Stimulated activated CD4-positive, alpha-beta T cell treated with anti-CD3 and anti-CD28 coated beads, Interleukin-15, amount 100 ng/mL, for 48 hours (primary cell): ENCODE measurements around the gene SLC7A14.

ENCODE experiments used
- DNase-seq, 2 donors: peaks; one replicate each; pipeline ENCODE4 v3.0.0-alpha.2; 2020; ENCODE audit warnings: low read depth in 2 of 2

The SLC7A14 gene

DNA sequence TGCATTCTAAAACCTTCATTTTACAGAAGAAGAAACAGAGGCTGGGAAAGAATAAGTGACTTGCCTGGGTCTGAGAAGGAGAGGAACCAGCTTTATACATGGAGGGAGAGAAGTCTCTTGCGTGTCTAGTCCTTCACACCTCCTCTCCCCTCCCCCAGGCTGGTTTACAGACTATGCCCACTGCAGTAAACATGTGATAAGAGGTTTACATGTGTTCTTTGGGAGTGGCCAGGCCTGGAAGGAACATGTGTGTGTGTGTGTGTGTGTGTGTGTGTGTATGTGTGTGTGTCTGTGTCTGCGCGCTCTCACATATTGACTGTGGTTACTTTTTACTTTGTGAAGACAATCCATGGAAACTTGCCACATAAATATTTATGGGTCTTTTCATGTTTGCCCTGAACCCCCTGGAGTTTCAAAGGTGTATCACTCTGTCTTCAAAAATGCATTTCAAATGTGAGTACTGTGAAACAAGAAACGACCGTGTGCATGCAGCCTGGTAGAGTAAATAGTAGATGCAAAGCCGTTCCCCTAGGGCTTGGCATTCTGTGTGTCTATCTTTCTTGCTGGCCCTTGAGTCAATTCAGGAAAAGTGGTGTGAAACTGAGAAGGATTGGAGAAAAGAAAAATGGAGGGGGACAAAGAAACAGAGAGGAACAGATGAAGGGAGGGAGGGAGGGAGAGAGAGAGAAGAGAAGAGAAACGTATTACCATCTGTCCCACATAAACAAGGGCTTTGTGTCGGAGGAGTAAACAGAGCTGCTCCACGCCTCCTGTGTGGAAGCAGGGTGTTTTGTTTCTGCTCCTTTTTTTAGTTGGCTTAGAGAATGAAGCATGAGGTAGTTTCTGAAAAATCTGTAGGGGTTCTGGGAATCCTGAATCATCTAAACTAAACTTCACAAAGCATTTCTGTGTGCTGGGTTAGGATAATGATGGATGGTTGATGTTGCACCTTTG is 115.5 kb downstream of the SLC7A14 start:
- no peak for DNase-seq

DNA sequence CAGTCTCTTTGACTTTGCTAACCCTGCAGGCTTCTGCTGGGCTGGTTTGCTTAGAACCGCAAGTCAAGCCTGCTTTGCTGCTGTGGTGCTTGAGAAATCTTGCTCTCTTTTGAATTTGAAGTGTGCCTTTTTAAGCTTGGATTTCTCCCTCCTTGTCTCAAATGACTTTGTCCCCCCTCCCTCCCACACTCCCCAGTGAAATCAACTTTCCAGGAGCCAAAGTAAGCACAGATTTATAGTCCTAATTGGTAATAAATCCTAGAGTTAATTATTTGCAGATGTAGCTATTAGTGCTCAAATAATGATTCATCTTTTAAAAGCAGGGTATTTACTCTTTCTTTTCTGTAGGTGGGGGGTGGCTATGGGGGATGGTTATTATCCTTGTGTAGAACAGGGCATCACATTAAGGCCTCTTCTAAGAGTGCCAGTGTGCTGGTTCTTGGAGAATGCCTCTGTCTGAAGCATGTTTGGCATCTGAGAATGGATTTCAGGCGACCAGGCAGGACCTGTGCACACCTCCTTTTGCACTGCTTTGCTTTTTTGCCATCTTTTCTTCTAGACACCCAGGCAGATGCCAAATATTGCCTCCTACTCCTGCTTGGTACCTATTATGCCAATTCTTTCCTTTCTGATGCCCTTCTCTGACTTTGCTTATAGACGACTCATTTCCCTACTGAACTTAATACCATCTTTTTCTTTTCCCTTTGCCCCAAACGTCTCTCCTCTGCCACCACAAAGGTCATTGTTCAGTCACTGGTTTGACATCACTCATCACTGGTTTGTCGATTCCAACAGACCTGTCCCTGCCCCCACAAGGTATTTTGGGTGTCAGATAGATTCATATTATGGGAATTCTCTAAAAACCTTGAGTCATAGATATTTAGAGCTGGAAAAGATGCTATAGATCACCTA is 116.5 kb downstream of the SLC7A14 start:
- no peak for DNase-seq

DNA sequence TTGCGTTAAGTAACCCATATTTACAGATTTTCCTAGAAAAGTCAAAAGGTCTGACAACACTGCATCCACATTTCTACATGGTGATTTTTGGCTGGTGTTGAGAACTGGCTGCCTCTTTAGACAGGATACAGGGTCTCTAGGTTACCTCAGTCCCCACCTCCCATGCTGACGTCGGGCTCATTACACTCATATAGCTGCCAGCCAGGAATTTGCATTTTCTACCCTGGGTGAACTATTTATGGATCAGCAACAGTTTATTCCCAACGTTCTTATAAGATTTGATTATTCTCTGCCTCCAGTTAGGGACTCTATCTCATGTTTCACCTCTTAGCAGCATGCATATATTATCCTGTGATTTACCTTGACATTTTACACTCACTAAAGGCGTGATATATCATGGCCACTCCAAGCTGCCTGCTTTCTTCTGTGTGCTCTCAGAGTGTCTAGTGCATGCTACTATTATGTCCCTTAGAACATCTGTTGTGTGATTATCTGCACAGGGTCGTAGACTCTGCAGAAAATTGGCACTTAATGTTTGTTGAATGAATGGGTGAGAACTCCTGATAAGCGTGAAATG is 118.2 kb downstream of the SLC7A14 start:
- DNase-seq: no peak

DNA sequence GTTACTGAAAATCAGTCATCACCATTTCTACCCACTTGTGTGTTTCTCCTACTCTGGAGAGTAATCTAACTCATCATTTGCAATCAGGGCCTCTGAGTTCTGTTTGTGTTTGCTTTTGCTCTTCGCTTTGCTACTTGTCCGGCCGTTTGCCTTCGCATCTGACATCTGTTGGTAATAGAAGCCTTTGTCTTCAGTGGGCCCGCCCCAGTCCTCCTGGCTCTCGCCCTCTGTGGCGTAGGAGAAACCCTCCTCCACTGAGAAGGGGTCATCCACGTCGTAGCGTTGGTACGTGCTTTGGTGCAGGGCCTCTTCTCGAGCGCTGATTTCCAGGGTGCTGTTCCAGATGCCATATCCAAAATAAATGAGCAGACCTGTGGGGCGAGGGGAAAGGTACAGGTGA is 118.9 kb downstream of the SLC7A14 start:
- DNase-seq: no peak

DNA sequence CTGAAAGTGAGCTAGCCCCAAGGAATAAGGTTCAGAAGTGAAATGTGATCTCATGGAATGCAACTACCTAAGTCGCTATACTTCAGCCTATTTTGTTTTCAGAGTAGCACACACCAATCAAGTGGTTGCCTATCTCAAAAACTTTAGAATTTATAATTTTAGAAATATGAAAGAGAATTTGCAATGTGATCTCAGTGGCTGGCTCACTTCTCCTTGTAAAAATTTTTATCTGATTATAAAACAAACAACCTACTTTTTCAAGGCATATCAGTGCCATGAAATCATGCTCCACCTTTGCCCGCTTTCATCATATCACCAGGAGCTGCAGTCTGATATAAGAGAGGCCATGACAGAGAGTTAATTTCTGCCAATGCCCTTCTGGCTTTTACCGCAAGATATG is 119.9 kb downstream of the SLC7A14 start:
- no peak for DNase-seq

DNA sequence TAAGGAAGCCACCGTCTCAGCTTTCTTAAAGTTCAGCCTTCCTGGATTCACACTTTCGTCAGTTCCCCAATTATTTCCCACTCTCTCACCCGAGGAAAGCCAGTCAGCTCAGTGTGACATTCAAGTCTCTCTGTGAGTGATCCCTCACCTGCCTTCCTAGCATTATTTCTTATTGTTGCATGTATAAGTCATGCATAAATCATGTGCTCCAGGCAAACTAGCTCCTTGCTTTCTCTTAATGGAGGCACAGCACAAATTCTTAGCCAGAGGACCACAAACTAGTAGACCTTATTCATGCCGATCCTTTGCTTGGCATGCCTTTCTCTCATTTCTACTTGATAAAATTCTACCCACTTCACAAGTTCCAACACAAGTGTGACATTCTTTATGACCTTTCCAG is 122.9 kb downstream of the SLC7A14 start:
- DNase-seq: no peak

DNA sequence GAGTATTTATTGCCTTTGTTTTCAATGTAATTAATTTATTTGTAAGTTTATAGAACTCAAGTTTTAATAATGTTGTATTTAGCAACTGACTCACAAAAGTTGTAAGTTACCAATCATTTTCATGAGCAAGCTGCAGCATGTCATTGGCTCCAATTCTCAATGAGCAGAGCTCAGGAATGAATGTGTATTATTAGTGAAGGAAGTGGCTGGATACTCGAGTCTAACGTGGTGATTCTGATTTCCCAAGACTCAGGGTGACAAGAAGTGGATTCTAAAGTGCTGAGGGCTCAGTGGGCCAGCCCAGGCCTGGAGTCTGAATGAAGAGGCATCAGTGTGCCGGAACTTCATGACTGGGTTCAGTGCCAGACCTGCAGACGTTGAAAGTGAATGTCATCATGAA is 127.6 kb downstream of the SLC7A14 start:
- DNase-seq: no peak

DNA sequence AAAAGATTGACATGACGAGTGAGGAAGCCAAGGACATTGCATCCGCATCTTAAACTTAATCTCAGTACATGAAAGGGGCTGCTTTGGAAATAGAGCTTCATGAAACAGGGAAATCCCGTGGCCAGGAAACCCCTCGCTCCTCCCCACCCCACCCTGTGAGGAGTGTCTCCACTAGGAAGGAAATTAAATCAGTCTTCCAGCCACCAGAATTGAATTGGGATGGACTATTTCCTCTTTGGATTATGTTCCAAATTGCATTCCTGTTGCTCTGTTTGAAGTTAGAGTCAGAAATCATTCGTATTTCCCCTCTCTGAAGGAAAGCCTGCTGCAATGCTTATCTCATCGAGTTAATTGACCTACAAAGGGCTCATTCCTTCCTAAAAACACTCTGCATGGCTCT is 131.4 kb downstream of the SLC7A14 start:
- no peak for DNase-seq

DNA sequence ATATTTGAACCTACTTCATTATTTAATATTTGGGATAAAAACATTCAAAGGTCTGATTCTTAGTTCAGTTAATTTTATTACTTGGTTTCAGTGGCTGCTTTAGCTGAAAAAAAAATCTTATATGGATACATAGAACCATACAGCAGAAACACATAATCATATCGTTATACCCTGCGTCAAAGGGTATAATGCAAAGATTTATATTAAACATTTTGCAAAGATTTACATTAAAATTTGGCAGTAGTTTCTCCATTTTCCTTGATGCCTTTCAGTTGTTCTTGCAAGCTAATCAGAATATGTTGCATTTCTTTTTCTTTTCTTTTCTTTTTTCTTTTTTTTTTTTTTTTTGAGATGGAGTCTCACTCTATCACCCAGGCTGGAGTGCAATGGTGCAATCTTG is 135.8 kb downstream of the SLC7A14 start:
- DNase-seq: no peak

DNA sequence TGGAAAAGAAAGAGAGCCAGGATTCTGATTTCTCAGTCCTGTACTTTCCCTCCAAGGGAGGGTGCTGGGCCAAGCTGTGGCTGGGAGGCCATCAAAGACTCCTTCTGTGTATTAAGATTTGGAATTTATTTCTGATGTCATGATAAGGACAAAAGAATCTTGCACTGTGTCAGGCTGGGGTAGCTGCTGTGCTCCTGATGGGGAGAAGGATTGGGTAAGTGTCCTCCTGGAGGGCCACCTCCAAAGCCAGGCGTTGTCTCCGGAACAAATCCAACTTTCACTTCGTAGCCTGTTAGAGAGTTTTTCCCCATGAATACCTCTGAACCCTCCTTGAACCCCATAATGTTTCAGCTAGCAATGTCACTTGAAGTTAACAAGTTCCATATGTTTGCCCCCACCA is 137.3 kb downstream of the SLC7A14 start:
- no peak for DNase-seq

DNA sequence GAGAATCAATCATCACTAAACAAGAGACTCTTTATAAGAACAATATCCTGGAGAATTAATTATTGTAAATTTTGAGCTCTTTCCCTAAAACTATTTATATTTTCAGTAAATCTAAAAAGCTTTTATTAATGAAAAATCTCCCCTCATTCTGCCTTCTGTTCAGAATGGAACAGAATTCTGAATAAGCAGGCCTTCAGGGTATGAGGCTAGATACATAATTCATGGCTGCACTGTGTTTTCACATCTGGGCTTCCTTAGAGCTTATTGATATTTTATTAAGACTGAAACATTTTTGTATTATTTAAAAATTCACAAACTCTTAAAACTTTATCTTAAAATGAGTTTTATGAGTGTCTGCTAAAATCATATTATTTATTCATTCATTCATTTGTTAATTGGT is 142.4 kb downstream of the SLC7A14 start:
- no peak for DNase-seq

DNA sequence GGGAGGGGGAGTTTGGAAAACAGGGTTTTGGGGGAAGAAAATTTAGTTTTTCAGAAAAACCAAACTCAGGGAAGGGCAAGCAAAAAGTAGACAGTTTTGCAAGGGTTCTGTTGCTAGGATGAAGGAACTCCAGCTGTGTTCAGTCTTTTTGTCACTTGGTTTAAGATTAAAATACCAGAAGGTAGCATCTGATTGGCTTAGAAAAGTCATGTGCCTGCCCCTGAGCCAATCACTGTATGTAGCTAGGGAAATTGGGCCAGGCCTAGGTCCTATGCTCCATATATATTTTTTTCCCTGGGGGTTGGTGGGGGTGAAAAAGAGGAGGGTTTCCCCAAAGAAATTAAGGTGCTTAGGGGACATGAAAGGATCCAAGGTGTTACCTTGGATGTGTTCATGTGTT is 142.9 kb downstream of the SLC7A14 start:
- DNase-seq: no peak

DNA sequence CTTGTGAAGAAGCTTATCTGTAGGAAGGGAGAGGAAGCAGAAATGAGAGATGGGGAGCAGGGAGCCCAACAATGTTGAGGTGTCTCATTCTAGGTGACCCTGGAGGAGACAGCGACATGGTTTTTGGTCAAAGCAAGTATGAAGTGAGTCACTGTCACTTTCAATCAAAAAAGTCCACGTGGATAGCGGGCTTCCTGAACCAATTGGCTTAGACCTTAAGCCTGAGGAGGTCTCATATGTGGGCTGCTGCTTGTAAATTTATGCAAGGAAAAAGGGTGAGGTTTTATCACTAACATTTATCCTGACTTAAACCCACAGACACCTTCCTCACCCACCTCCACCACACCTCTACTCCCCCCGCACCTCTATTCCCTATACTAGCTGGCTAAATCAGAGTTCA is 144.5 kb downstream of the SLC7A14 start:
- DNase-seq: no peak

DNA sequence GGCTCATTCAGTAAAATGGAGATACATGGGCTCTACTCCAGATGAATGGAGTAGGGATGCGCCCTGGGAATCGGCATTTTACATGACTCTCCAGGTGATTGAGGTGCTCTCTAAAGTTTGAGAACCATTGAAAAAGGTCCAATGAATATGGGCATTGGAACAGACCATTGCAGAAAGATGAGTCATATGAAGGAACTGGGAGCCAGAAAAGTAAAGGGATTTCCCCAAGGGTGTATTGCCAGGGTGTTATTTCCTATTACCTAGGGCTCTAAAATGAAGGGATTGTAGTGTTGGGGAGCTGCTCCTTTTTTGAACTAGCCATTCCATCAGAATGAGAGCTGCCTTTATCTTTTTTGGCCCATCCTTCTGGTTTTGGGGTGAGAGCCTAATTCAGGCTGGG is 145.5 kb downstream of the SLC7A14 start:
- DNase-seq: no peak

DNA sequence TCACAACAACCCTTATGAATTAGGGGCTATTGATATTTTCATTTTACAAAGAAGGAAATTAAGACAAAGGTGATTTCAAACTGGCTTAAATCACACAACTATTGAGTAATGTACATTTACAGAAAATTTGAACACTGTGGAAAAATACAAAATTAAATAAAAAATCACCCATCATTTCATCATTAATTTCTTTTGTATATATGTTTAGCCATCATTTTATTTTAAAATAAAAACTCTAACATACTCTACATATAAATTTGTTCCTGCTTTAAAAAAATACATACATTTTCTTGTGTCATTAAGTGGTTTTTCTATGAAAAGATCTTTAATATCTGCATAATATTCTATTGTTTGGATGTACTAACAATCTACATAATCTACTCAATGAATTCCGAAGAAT is 147.0 kb downstream of the SLC7A14 start:
- no peak for DNase-seq

DNA sequence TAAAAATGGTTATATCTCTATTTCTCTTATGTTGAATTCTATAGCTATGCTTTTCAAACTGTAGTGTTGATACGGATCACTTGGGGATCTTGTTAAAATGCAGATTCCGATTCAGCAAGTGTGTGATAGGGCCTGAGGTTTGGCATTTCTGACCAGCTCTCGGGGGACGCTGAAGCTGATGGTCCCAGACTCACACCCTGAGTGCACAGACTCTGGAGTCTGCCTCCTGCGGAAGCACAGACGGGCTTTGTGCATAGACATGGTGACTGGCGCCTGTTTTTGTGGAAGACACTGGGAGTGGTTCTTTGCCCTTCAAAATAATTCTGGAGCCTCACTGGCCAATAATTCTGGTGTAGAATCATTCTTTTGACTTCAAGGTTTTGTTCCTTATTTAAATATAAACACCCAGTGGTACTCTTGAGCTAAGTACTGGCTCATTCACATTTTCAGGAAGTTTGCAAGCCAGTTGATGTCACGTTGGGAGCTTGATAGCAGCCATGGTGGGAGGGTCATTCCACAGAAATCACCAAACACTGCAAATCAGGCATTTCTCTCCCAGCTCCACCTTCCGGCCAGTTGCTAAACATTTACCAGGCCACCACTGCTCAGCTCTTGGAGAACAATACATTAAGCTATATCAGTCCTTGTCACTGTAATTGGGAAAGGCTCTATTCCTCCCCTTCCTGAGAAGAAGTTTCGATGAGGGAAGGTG is 148.0 kb downstream of the SLC7A14 start:
- DNase-seq: no peak

DNA sequence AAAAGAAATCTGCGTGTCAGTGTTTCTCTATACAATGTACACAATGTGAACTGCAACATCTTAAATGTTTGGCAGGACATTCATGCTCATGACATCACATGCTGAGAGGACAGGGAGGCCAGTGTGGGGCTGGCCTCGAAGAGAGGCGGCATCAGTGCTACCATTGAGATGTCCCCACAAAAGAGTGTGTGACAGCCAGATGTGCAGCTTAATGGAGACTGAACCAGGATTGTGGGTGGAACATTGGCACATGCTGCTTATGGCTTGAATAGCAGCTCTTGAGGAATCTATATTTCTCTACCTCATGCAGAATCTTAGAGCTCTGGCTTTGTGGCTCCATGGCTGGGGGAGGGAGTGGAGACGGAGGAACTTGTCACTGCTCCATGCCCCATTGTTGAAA is 148.7 kb downstream of the SLC7A14 start:
- no peak for DNase-seq

DNA sequence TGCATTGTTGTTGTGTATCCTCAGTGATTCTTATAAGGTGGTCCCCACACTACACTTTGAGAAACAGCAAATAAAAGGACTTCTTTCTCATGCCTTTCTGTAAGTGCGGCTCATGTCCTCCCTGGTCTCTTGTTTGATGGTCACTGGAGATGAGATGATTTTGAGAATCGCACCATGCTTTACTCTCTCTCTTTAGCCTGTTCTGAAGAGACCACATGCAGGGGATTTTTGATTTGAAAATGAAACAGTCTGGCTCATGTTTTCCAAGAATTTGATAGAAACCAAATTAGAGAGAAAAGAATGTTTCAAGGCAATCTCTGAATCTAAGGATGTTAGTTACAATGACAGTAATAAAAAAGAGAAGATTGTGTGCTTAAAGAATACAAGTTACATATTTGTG is 149.2 kb downstream of the SLC7A14 start:
- no peak for DNase-seq

DNA sequence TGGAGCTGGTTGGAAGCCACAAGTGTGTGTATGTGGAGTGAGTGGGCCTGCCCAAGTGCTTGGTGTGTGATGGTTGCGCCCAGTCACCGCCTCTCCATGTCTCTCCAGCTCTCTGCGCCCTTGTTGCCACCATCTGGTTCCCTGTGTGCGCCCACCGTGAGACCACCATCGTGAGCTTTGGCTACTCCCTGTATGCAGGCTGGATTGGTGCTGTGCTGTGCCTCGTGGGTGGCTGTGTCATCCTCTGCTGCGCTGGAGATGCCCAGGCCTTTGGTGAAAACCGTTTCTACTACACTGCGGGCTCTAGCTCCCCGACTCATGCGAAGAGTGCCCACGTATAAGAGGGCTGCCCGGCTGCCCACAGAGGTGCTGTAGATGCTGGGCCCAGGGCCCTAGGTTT is 153.5 kb downstream of the SLC7A14 start:
- DNase-seq: no peak

DNA sequence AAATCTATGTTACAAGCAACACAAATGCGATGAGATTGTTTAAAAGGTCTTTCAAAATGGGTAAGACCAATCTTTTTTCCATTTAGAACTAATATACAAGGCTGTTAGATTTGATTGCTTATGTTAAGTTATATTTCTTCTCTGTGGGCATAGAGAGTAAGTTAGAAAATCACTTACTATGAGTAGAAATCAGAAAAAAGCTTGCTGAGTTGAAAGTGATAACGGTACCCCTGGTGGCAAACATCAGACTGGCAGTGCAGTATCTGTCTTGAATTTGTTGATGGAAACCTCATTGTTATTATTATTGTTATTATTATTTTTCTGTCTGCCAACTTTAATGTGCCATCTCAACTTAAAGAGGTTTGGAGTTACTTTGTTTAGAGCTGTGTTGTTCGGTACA is 154.8 kb downstream of the SLC7A14 start:
- no peak for DNase-seq

DNA sequence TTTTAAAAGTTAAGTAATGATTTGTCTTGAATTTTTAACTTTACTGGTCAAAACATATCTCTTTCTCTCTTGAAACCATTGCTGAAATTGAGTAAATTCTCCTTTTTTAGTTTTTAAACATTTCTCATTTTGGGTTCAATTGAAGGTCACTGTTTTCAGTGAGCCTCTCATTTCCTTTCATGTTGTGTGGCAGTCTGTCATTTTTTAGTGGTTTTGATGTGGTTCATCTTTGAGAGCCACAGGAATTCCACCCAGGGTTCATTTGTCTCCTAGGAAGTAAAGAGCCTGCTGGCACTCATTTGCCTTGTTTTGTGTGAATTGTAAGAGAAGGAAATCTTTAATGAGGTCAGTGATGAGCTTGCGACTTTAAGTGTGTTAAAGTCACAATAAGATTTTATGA is 156.8 kb downstream of the SLC7A14 start:
- DNase-seq: no peak

DNA sequence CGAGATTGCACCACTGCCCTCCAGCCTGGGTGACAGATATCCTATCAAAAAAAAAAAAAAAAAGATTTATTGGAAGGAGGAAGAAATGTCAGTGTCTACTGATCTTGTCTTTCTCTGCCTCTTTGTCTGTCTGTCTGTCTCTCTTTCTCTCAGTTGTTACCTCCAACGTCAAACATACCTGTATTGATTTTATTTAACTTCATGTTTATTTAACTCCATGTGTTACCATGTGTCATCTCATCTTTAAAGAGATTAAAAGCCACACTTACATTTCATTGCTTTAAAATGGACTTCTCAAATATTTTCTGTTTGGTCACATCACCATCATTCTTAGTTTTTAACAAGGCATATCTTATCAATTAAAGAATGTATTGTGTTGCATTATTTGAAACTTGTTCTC is 157.8 kb downstream of the SLC7A14 start:
- no peak for DNase-seq
